ENCODE results near the gene SERPINA10. TPM values are rescaled to one million over a fixed set of nuclear protein-coding genes. Genes with fewer than 3 reads are reported as not detected.
"Not testable (repeated sequence)": the region's sequence is repeated elsewhere in the genome, so short reads cannot be mapped to it uniquely, and the experiment has no call there.

SERPINA10 gene
- total RNA-seq, 1 donor from 2014 or later = not detected

- Mint-ChIP-seq H3K4me3 (ENCODE audit: unreplicated experiment) (no peak overlapping the region), H3K36me3 (ENCODE audit: unreplicated experiment) (no peaks in the 10 kb centered on the region), H3K4me1 (ENCODE audit: unreplicated experiment) (no peaks in the 10 kb centered on the region), H3K27me3 (ENCODE audit: unreplicated experiment) (peaks cover 18% of the 10 kb centered on the region), H3K27ac (ENCODE audit: unreplicated experiment) (no peak overlapping the region), H3K9me3 (ENCODE audit: unreplicated experiment) (no peaks in the 10 kb centered on the region)
- no peak for DNase-seq (ENCODE audit: extremely low spot score, unreplicated experiment)
- no peak for TF ChIP-seq CTCF (IDR thresholded peaks at IDR 0.05)
Observed at GRCh38 chr14:94269156-94269555, 23.9 kb downstream of the SERPINA10 start.

DNA sequence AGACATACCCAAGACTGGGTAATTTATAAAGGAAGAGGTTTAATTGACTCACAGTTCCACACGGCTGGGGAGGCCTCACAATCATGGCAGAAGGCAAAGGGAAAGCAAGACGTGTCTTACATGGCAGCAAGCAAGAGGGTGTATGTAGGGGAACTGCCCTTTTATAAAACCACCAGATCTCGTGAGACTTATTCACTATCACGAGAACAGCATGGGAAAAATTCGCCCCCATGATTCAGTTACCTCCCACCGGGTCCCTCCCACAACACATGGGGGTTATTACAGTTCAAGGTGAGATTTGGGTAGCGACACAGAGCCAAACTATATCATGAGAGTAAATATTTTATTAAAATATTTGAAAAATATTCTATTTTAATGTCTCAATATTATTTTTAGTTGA, 24.5 kb downstream of the SERPINA10 start:
- DNase-seq (ENCODE audit: extremely low spot score, unreplicated experiment); H3K27ac Mint-ChIP-seq (ENCODE audit: unreplicated experiment); H3K36me3 Mint-ChIP-seq (ENCODE audit: unreplicated experiment); H3K4me1 Mint-ChIP-seq (ENCODE audit: unreplicated experiment); H3K9me3 Mint-ChIP-seq (ENCODE audit: unreplicated experiment); H3K4me3 Mint-ChIP-seq (ENCODE audit: unreplicated experiment): not testable (repeated sequence)
- H3K27me3 Mint-ChIP-seq (ENCODE audit: unreplicated experiment) = peaks cover 18% of the 10 kb centered on the region

DNA sequence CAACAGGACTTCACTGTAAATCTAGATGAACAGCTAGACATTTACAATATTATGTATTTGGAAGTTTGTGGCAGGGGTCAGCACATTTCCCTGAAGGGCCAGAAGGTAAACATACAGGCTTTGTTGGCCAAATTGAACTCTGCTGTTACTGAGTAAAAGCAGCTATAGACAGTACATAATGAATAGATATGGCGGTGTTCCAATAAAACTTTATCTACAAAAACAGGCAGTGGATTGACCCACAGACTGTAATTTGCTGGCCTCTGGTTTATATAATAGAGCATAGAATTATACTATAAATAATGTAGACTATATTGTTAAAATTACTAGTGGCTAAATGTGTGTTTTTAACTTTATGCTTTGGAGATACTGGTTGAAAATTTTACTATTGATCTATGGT, 25.7 kb downstream of the SERPINA10 start:
- TF ChIP-seq CTCF (IDR thresholded peaks at IDR 0.05) = no peak
- DNase-seq (ENCODE audit: extremely low spot score, unreplicated experiment) = no peak
- H3K9me3 Mint-ChIP-seq (ENCODE audit: unreplicated experiment) = peaks cover 6% of the 10 kb centered on the region
- H3K4me1 Mint-ChIP-seq (ENCODE audit: unreplicated experiment) = no peaks in the 10 kb centered on the region
- no peaks in the 10 kb centered on the region for H3K36me3 Mint-ChIP-seq (ENCODE audit: unreplicated experiment)
- H3K4me3 Mint-ChIP-seq (ENCODE audit: unreplicated experiment) = no peak overlapping the region
- H3K27ac Mint-ChIP-seq (ENCODE audit: unreplicated experiment) = no peak overlapping the region
- peaks cover 15% of the 10 kb centered on the region for H3K27me3 Mint-ChIP-seq (ENCODE audit: unreplicated experiment)

GRCh38 chr14:94264195-94264594, 28.9 kb downstream of the SERPINA10 start:
- not testable (repeated sequence) for H3K4me1 Mint-ChIP-seq (ENCODE audit: unreplicated experiment); H3K4me3 Mint-ChIP-seq (ENCODE audit: unreplicated experiment); H3K36me3 Mint-ChIP-seq (ENCODE audit: unreplicated experiment); H3K9me3 Mint-ChIP-seq (ENCODE audit: unreplicated experiment); H3K27me3 Mint-ChIP-seq (ENCODE audit: unreplicated experiment); DNase-seq (ENCODE audit: extremely low spot score, unreplicated experiment); H3K27ac Mint-ChIP-seq (ENCODE audit: unreplicated experiment)

- Mint-ChIP-seq H3K4me3 (ENCODE audit: unreplicated experiment) (no peak overlapping the region), H3K27ac (ENCODE audit: unreplicated experiment) (no peak overlapping the region), H3K27me3 (ENCODE audit: unreplicated experiment) (peaks cover 8% of the 10 kb centered on the region), H3K36me3 (ENCODE audit: unreplicated experiment) (no peaks in the 10 kb centered on the region), H3K9me3 (ENCODE audit: unreplicated experiment) (no peaks in the 10 kb centered on the region), H3K4me1 (ENCODE audit: unreplicated experiment) (no peaks in the 10 kb centered on the region)
- TF ChIP-seq CTCF (IDR thresholded peaks at IDR 0.05) = no peak
- no peak for DNase-seq (ENCODE audit: extremely low spot score, unreplicated experiment)
Observed at GRCh38 chr14:94244182-94244581, 48.9 kb downstream of the SERPINA10 start.

GRCh38 chr14:94239406-94239805, 53.7 kb downstream of the SERPINA10 start:
- no peaks in the 10 kb centered on the region for H3K9me3 Mint-ChIP-seq (ENCODE audit: unreplicated experiment)
- TF ChIP-seq CTCF (IDR thresholded peaks at IDR 0.05) = no peak
- H3K27ac Mint-ChIP-seq (ENCODE audit: unreplicated experiment) = no peak overlapping the region
- peaks cover 5% of the 10 kb centered on the region for H3K27me3 Mint-ChIP-seq (ENCODE audit: unreplicated experiment)
- DNase-seq (ENCODE audit: extremely low spot score, unreplicated experiment) = no peak
- no peaks in the 10 kb centered on the region for H3K4me1 Mint-ChIP-seq (ENCODE audit: unreplicated experiment)
- H3K36me3 Mint-ChIP-seq (ENCODE audit: unreplicated experiment) = no peaks in the 10 kb centered on the region
- H3K4me3 Mint-ChIP-seq (ENCODE audit: unreplicated experiment) = no peak overlapping the region
